ENCODE results near the gene TESK1. TPM values are rescaled to one million over a fixed set of nuclear protein-coding genes. Genes with fewer than 3 reads are reported as not detected.
A peak's percentile ranks its signal among the peaks of the same experiment; 100 is the strongest.
"Not testable (repeated sequence)": the region's sequence is repeated elsewhere in the genome, so short reads cannot be mapped to it uniquely, and the experiment has no call there.

TESK1 gene
- total RNA-seq, 1 donor from 2014 or later: 63.5 TPM

DNA sequence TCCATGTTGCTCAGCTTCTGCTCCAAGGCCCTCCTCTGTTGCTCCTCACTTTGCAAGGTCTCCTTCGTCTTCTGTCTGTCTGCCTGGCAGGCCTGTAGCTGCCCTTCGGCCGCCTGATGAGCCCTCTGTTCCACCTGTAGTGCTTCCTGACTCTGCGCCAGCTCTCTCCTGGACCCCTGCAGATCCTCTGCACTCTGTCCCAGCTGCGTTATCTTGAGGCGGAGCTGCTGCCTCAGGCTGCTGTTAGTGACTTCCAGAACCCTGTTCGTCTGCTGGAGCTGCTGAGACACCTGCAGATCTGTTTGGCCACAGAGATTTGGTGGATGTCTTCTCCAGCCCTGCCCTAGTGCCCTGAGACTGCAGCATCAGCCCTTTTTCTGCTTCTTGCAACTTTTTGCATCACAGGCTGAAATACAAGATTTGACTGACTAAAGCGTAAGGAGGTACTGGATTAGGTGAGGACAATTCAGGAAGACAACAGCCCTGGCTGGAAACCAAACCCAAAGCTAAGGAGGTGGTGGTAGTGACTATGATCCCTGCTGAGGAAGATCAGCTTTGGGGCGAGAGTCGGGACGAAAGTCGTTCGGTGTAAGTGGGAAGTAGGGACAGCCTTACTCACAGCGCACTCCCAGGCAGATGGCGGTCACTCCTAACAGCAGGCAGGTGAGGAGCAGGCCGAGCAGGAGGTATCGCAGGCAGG, 11.1 kb downstream of the TESK1 start:
- no peak for DNase-seq (ENCODE audit: low read depth)

DNA sequence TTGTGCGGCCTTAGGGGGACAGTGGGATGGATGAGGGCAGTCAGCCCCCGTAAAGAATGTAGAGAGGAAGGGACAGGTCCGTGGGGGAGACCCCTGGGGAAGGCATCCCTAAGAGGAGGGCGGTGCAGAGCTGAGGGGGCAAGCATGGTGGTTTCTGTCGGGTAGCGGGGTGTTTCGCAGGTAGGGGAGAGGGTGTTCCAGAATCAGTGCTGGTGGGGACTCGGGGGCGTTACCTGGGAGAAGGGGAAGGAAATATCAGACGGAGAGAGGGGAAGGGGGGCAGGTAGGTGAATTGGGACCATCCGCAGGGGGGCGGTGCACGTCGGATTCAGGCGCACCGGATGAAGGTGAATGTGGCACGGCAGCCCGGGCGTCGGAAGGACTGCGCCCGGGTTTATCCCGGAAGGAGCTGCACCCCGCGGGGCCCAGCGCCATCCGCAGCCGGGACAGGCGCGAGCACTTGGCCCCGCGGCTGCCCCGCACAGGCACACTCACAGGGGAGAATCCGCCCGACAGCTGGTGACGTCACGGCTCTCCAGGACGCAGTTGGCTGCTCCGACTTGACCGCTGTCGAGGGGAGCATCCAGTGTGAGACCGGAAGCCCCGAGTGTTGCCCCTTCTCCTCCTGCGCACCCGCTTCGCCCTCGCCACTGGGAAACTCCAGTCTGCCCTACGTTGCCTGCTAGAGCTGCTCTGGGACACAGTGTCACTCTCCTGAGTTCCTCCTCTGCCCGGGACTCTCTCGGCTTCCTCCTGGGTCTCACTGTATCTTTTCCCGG, 11.8 kb downstream of the TESK1 start:
- peak; percentile 43 for DNase-seq (ENCODE audit: low read depth)

DNA sequence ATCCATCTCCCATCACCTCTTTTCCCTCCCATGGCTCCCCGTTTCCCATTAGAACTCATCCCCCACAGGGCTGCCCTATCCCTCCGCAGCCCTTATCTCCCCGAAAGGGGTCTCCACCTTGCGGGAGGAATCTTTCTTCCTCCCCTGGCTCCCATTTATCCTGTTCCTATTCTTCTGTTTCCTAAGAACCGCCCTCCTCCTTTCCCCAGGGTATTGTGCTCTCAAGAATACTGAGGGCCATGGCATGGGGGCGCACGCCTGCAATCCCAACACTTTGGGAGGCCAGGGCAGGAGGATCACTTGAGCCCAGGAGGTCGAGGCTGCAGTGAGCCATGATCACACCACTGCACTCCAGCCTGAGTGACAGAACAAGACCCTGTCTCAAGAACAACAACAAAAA, 12.5 kb downstream of the TESK1 start:
- no peak for DNase-seq (ENCODE audit: low read depth)

DNA sequence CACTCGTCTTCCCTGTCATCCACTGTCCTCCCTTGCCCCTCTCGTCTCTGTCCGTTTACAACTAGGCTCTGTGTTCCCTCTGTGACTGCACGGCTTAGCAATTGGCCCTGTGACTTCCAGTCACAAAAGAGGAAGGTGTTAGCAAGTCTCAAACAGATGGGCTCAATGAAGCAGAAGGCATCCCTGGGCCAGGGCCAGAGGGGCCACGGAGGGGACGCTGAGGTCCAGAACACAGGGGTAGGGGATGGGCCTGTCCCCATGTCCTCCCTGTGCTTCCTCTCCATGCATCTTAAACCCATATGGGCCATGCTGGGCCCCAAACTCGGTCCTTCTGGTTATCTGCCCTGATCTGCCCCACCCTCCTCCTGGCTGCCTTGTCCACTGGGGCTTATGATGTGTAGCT, 13.3 kb downstream of the TESK1 start, which contains the start of gene CD72:
Gene CD72 (minus strand): TSS at position 89 of the 403 bp plus-strand sequence. CDS start 110 bp downstream, outside the sequence.
- no peak for DNase-seq (ENCODE audit: low read depth)

DNA sequence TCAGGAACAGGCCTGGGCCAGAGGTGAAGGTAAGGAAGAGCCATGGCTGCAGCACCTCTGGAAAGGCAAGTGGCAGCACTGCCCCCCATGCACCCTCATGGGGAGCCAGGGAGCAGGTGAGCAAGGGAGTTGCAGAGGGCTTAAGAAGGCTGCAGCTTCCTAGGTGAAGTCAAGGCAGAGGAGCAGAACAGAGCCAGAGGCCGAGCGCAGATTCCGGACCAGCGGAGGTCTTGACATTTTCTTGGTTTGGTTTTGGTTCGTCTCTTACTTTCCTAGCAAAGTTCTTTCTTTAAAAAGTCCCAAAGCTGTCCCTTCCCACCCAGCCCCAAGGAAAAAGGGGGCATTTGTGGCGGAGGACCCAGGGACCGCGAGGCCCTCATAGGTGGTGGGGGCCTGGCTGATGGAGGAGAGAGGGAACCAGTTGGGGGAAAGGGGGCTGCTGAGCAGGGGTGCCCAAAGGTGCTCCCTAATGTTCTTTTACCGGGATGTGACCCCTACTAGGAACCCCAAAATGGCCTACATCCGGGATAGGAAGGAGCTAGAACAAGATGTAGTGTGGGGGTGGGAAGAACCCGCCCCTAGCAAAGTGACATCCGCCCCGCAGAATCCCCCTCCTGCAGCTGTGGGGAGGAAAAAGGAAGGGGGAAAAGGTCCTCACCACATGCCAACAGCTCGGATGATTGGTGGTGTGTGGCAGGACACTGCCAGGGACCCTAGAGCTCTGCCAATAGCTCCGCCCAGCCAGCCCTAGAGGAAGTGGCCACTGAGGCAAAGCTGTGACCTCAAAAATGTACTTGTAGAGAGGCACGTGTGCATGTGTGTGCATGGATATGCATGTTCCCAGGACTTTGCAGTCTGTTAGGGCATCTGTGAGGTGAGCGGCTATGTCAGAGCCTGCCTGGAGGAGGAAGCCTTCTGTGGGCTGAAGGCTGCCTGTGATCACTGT, 14.1 kb downstream of the TESK1 start:
- peak; percentile 76 for DNase-seq (ENCODE audit: low read depth)

DNA sequence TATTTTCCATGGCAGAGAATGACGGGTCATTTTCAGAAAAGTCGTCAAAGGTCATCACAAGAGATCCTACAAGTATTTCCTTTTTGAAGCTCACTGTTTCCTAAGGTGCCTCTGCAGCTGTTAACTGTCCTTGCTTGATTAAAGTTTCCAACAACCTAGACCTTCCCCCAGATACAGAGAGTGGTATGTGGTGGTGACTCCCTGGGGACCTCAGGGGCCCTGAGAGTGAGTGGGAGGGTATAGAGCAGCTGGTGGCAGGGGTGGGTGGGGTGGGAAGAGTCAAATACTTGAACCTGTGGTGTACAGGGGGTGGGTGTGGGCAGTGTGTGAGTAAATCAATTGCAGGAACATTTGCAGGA, 14.7 kb downstream of the TESK1 start:
- peak; percentile 70 for DNase-seq (ENCODE audit: low read depth)

DNA sequence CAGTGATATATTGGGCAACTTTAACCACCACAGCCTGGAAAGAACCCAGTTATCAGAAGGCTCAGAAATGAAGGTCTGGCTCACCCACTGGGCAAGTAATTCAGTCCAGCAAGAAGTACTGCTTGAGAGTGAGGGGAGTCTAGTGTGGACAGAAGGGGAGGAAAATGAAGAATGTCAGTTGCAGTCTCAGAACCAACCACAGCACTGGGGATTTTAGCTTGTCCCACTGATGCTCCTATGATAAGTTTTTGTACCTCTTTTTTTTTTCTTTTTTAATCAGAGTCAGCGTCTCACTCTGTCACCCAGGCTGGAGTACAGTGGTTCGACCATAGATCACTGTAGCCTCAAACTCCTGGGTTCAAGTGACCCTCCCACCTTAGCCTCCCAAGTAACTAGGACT, 22.5 kb downstream of the TESK1 start:
- no peak for DNase-seq (ENCODE audit: low read depth)

DNA sequence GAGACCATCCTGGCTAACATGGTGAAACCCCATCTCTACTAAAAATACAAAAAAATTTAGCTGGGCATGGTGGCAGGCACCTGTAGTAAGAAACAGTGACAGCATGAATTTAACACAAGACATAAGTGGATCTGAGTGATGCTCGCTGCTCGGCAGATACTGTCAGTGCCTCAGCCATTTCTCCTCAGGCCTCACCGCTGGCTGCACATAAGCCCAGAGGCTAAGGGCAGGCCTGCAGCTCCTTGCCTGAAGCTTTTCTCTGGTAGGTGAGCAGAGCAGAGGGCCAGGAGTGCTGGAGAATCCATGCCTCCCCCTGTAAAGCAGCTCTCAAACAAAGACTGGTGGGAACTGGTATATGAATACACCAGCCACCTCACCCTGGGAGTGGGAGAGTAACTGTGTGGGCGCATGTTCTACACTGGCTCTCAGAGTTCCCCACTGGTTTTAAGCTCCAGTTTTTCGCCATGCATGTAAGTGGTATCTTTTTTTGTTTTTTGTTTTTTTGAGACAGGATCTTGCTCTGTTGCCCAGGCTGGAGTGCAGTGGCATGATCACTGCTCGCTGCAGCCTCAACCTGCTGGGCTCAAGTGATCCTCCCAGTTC, 23.4 kb downstream of the TESK1 start:
- DNase-seq (ENCODE audit: low read depth): no peak

DNA sequence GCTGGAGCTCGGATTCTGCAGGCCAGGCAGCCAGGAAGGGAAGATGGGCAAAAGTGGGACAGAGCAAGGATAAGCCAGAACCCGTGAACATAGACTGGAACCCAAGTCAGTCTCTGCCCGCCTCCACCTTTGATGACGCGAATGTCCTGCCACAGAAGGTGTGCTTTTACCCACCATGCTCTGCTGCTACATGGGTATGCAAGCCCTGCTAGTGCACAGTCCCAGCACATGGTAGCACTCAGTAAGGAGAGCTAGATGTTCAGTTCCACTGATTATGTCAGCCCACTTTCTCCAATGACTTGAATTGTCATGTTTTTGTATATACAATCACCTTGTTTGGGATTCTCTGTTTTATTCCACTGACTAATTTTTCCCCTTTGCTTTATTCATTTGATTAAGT, 24.5 kb downstream of the TESK1 start:
- DNase-seq (ENCODE audit: low read depth): no peak

DNA sequence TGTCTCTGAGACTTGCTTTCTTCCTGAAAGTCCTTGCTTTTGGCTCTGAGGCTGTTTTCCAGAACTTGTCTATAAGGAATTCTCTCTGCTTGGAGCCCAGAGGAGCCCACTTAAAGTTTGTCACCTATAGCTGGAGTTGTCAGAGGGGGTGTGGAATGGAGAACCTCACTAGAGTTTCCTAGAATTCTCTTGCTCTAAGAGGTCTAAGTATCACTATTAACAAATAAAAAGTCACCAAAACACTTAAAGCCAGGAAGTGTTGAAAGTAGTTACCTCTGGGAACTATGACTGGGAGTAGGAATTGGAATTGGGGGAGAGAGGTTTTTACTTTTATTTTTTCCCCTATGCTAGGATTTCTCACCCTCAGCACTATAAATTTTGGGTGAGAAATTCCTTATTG, 30.7 kb downstream of the TESK1 start:
- no peak for DNase-seq (ENCODE audit: low read depth)

DNA sequence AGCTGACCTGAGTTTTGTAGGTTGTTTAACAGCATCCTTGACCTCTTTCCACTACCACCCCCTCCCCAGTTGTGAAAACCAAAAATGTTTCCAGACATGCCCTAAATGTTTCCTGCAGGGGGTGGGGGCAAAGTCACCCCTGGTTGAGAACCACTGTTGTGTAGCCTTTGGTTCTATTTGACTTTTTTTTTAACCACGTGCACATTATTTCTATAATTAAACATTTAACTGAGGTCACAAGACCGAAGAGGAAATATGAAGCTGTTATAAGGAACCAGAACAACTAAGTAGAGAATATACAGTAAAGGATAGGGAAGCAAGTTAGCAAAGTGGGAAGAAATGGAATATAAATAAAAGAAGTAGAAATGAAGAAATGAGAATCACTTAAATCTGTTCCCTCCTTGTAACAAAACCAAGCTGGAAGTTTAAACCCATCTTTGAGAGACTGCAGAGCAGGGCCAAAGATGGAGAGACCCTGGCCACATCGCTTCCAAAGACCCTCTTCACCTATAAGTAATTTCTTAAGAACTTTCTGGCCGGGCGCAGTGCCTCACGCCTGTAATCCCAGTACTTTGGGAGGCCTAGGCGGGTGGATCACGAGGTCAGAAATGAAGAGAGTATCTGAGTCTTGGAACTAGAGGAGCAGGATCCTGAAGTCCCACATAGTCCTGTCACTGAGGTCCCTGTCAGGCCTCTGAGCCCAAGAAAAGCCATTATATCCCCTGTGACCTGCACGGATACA, 31.2 kb downstream of the TESK1 start:
- no peak for DNase-seq (ENCODE audit: low read depth)

DNA sequence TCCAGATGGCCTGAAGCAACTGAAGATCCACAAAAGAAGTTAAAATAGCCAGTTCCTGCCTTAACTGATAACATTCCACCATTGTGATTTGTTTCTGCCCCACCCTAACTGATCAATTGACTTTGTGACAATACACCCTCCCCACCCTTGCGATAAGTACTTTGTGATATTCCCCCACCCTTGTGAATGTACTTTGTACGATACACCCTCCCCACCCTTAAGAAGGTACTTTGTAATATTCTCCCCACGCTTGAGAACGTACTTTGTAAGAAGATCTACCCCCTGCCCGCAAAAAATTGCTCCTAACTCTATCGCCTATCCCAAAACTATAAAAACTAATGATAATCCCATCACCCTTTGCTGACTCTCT, 31.8 kb downstream of the TESK1 start:
- not testable (repeated sequence) for DNase-seq (ENCODE audit: low read depth)

DNA sequence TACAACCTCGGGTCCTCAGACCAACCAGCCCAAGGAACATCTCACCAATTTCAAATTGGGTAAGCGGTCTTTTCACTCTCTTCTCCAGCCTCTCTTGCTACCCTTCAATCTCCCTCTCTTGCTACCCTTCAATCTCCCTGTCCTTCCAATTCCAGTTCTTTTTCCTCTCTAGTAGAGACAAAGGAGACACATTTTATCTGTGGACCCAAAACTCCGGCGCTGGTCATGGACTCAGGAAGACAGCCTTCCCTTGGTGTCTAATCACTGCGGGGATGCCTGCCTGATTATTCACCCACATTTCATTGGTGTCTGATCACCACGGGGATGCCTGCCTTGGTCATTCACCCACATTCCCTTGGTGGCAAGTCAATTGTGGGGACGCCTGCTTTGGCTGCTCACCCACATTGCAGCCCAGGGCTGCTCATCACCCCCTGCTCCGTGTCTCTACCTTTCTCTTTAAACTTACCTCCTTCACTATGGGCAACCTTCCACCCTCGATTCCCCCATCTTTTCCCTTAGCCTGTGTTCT, 32.4 kb downstream of the TESK1 start:
- DNase-seq (ENCODE audit: low read depth): not testable (repeated sequence)

DNA sequence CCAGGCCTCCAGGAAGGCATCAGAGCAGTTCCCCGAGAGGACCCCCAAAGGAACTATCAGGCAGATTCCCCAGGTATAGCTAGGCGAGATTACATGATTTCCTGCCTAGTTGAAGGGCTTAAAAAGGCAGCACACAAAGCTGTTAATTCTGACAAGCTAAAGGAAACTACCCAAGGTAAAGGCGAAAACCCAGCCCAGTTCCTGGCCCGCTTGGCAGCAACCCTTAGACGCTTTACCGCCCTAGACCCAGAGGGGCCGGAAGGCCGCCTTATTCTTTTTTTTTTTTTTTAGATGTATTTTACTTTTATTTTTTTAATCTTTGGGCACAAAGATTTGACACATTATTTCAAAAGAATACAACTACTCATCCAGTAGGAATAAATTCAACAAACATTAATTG, 33.7 kb downstream of the TESK1 start:
- not testable (repeated sequence) for DNase-seq (ENCODE audit: low read depth)

DNA sequence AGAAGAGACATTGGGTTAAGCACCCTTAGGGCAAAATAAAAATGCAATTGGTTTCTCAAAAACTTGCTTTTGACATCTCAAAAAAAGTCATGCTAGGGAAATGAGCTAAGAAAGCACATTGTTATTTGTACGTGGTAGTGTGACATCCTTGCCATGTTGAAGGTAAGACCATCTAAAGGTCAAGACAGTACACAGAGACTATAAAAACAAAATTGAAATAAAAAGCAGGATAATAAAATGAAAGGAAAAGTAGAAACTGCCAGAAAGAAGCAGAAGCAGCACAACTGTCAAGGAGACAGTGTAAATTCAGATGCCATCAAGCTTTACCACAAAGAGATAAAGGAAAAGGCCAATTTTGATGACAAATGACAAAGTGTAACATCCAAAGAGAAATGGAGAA, 34.2 kb downstream of the TESK1 start:
- not testable (repeated sequence) for DNase-seq (ENCODE audit: low read depth)

DNA sequence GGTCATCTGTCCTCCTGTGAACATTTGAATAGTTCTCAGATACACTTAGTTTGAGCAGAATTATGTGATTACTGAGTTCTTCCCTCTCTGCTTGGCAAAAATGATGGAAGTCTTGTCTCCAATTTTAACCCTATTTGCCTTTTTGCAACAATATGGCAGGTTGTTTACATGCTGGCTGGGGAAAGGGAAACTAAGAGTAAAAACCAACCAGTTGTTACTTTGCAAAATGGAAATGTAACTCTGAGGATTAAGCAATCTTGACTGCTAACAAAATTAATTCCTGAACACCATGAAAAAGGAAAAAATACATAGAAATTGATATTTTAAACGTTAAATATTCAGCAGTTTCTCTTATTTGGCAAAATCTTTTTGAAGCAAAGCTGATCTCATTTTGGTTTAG, 34.6 kb downstream of the TESK1 start:
- DNase-seq (ENCODE audit: low read depth): no peak

DNA sequence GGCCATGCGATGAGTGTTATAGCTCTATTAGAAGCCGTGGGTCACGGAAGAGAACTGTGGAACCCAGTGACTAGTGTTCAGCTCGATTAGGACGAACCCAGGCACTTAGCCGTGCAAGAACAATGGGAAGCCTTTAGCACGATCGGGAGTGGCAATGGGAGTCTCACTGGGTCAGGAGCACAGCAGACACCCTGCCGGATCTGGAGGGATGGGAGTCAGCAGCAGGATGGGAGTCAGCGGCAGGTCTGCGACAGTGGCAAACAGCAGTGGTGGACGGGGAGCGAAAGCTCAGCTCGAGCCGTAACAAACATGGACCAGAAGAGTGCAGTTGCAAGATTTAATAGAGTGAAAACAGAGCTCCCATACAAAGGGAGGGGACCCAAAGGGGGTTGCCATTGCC, 35.4 kb downstream of the TESK1 start:
- not testable (repeated sequence) for DNase-seq (ENCODE audit: low read depth)

DNA sequence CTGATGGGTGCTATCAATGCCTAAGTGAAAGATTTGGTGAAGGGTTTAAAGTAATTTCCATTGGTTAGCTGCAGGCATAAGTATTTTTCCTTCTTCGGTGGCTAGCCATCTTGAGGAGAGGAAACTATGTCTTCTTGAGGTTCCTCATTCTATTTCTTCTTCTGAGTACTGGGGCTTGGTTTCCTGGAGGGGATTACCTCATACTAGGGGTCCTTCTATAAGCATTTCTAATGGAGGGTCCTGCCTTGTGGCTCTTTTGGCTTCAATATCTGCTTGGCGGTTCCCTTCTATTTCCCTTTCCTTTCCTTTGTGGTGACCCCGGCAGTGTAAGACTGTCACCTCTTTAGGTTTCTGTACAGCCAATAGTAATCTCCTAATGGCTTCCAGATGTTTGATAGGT, 36.4 kb downstream of the TESK1 start:
- DNase-seq (ENCODE audit: low read depth): not testable (repeated sequence)

DNA sequence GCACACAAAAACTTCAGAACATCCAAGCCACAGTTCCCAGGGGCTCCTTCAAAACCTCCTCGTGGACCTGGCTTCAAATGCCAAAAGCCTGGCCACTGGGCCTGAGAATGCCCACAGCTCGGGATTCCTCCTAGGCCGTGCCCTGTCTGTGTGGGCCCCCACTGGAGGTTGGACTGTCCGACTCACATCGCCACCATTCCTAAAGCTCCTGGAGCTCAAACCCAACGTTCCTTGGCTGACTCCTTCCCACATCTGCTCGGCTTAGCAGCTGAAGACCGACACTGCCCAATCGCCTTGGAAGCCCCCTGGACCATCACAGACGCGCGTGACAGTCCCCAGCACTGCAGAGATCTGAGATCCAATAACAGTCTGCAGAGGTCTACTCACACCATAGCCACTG, 38.0 kb downstream of the TESK1 start:
- peak; percentile 50 for DNase-seq (ENCODE audit: low read depth)

DNA sequence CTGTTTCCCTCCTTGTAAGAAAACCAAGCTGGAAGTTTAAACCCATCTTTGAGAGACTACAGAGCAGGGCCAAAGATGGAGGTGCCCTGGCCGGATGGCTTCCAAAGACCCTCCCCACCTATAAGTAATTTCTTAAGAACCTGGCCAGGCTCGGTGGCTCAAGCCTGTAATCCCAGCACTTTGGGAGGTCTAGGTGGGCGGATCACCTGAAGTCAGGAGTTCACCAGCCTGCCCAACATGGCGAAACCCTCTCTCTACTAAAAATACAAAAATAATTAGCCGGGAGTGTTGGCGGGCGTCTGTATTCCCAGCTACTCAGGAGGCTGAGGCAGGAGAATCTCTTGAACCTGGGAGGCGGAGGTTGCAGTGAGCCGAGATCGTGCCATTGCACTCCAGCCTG, 40.7 kb downstream of the TESK1 start:
- DNase-seq (ENCODE audit: low read depth): not testable (repeated sequence)

All from myocyte (in vitro differentiated cells).